ENCODE results near the gene OSTN.

The OSTN gene

DNA sequence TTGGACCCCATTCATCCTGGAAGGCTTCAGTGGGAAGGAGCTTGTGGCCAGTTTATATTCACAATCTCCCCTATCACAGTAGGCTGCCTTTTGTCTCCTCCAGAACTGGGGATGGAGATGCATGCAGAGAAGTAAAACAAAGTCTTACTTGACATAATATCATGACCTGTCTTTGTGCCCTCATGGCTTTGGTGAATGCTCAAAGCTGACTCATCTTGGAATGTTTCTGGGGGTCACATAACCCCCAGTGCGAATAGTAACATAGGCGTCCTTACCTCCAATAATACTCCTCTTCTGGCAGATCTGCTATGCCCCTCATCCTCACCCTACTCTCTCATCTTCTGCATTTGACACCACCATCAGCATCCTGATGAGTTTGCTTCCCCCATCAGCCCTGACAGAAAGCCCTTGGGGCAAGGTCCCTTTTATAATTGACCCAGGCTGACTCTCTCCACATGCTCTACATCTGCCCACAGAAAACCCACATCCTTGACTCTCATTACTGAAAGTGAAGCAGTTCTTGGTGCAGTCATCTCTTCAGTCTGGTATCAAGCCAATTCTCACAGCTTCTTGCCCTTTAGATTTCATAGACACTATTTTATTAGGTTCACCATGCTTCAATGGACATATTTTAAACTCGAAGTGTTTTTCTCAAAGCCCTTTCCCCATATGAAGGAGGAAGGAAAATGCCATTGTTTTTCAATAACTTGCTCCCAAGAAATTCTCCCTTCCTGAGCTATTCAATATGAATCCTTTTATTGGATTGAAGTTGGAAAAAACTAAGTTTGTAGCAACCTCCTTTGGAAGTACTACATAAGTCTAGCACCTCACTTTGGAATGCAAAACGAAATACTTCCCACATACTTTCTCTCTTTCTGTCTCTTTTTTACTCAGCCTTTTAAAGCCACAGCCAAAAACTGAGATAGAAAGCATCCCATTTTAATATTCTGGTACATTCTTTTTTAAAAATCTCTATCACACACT lies 36.6 kb downstream of the OSTN start:
- peak; percentile 5 for DNase-seq

- no peak for DNase-seq
Observed at GRCh38 chr3:191236646-191237045, 37.6 kb downstream of the OSTN start.

- no peak for DNase-seq
Observed at GRCh38 chr3:191237047-191237882, 38.2 kb downstream of the OSTN start.

- DNase-seq = no peak
Observed at GRCh38 chr3:191238321-191238817, 39.3 kb downstream of the OSTN start.

DNA sequence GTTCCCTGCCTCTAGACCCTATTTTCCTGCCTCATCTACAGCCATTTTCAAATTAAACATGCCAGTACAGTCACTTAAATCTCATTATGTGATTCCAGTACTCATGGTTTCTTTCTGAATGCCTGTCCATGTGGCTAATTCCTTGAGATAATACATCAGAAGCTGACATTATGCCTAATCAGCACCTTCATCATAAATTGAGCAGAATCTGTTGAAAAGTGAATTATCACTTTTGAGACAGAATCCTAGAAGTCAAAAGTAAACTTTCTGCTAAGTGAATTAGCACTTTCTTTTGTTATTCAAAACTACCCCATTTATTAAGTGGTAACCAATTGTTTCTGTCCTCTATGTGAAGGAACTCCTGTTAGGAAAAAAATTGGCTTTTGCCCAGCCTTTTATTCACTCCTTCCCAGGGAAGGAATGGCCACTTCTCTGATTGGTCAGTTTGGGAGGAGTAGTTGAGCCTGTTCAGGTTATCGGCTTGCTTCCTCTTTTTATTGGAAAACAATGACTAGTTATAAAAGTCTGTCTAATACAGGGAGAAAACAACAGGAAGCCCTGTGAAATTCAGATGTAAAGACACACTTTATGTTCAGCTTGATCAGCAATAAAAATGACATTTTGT lies 40.5 kb downstream of the OSTN start:
- DNase-seq = no peak

DNA sequence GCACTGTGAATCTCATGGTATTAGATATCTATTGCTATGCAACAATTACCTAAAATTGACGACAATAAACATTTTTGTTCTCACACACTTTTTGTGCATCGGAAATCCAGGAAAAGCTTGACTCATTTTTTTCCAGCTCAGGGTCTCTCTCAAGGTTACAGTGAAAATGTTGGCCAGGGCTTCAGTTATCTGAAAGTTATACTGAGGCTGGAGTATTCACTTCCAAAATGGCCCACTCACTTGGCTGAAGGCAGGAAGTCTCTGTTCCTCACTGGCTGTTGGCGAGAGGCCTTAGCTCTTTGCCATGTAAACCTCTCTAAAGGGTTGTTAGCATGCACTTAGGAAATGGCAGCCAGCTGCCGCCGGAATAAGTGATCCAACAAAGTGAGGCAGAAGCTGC lies 41.4 kb downstream of the OSTN start:
- DNase-seq = no peak

DNA sequence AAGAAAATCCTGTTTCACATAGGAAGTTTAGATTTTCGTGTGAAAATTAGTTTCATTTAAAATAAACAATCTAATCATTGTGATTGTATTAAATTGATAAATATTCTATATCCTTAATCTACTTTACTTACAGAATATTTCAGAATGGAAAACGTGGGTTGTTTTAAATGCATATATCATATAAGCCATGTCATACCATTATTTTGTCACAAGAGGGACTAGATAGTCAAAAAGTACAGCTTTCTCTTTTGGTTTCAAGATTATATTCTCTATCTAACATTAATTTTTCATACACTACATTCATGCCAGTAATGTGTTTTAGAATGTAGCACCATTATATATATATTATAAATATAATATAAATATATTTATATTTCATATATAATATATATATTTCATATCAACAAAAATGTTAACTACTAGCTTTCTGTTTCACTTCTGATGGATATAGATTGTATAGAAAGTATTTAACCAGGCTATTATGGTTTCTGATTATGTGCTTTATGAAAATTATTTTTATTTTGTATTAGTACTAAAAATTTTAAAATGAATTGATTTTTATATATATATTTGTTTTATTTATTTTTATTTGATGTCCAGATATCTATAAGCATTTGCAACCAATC lies 45.3 kb downstream of the OSTN start:
- no peak for DNase-seq

GRCh38 chr3:191246034-191246433 lies 47.0 kb downstream of the OSTN start:
- peak; percentile 10 for DNase-seq

- DNase-seq = no peak
Observed at GRCh38 chr3:191246630-191247029, 47.6 kb downstream of the OSTN start.

DNA sequence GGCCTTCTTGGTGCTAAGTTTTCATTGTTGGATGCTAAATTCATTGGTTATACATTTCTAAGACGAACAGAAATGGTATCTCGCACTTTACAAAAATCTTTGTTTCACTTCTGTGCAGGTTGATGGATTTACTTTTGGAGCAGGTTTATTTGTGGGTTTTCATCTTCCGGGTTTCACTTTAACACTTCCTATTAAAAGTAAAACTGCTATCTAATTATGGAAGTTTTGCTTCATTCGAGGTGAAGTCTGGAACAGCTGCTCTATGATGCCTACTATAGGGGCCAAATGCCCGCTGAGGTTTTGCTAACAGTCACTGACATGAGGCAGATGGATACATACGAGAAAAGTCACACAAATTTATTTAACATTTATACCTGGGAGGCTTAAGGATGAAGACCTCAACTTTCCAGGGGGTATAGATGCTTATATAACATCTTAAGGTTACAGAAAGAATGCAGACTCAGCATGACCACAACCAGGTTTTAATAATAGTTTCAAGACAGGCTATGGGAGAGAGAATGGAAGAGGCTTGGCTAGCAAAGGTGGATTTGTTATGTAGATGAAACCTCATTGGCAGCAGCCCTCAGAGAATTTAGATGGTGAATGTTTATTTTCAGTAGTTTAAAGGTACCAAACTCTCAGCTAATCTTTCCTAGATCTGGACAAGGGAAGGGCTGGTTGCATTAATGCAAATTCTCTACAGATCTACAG lies 54.2 kb downstream of the OSTN start:
- no peak for DNase-seq

GRCh38 chr3:191254098-191254873 lies 55.2 kb downstream of the OSTN start:
- DNase-seq = no peak

DNA sequence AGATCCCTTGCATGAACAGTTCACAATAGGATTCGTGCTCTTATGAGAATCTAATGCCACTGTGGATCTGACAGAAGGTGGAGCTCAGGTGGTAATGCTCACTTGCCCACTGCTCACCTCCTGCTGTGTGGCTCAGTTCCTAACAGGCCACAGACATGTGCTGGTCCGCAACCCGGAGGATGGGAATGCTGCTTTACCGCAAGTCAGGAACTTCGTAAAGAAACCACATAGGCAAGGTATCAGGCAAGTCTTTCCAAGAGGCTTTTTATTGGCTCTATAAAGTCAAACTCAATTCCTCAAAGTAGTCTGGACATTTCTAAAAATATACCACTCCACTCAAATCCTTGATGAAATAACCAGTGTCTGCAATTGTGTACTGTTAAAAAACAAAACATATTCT lies 56.1 kb downstream of the OSTN start:
- no peak for DNase-seq

DNA sequence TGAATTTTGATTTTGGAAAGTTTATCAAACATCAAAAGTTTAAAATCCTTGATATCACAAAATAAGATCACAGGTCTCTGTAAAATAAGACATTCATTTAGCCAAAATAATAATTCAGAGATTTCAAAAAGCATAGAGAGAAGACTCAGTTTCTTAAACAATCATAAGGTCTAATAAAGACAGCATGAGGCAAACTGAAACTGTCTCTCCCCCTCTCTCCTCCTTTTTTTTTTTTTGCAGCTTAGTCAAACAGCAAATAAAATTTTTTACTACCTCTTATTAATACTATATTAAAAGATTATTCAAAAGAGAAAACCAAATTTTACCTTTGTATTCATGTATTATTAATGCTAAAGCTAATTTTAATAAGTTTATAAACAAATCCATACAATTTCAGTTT lies 57.4 kb downstream of the OSTN start:
- no peak for DNase-seq

GRCh38 chr3:191257286-191257685 lies 58.2 kb downstream of the OSTN start:
- DNase-seq = no peak

DNA sequence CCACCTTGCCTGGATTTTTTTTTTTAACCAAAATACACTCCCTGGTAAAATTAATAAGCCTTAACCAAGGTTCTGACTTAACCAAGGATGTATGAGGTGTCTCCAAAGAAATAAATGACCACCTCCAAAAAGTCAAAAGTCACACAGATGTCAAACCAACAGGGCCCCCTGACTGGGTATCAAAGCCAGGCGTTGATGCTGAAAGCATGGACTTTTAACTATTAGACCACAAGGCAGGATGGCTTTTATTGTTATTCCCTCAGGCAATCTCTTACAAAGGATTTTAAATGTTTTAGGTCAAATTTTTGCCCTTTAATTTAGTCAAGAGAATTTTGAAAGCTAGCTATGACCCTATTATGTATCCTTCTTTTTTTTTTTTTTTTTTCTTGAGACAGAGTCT lies 60.4 kb downstream of the OSTN start:
- DNase-seq = no peak

- no peak for DNase-seq
Observed at GRCh38 chr3:191260431-191261303, 61.6 kb downstream of the OSTN start.

DNA sequence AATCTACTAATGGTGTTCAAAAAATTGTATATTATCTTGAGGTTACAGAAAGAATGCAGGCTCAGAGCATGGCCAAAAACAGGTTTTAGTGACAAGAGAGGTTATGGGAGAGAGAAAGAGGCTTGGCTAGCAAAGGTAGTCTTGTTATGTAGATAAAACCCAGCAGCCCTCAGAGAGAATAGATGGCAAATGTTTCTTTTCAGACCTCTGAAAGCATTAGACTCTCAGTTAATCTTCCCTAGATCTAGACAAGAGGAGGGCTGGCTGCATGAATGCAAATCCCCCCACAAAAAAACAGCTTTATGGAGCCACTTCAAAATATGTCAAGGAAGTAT lies 62.2 kb downstream of the OSTN start:
- DNase-seq = no peak

DNA sequence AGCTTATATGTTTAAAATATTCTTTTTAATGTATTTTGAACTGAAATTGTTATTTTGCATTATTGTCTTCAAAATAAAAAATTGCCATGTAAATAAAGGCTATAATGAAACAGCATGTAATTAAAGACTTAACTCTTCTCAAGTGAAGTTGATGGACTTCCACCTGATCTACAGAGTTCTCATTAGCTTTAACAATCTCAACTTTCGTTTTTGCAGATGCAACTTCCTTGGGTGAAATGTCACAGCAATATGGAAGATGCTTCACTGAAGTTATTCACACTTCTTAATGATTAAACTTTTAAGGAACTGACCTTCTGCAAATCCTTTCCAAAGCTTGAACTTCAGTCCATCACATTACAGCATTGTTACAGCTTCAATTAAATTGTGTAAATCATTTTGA lies 63.6 kb downstream of the OSTN start:
- no peak for DNase-seq

DNA sequence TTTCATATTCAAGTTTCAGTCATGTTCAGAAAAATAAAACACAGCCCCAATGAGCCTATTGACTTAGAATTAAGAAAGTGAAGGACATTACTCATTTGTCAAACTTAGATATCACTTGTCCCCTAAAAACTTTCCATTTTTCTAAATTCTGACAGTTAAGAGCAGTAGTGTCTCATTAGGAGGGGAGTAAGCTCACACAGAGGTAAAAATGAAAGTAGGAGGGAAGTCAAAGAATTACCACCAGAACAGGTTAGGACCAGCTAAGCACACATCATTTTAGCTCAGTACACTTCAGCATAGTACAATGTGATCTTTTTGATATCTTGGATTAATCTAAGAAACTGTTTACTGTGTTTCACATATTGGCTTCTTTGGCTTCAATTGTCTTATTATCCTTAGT lies 64.3 kb downstream of the OSTN start:
- DNase-seq = no peak

DNA sequence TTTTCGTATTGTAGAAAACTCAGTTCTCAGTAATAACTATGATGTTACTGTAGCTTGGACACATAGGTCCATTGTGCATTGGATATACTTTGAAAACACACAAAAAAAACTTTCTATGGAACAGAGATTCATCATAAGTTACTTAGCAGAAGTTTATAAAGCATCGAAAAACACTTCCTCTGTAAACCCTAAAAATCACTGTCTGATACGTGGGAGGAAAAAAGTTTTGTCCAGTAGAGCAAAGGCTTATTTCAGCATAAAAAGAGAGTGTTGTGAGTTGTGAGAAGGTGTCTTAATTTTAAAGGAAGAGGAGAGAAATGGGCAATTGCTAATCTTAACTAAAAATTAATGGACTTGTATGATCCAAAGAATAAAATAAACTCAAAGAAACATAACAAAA lies 64.8 kb downstream of the OSTN start:
- DNase-seq = no peak
